Nephron progenitor cell (in vitro differentiated cells): Measurements from ENCODE around the gene EXOSC1.

Experiments used
- DNase-seq: peaks from one replicate; pipeline ENCODE4 v3.0.0; 2021
- H3K27ac Mint-ChIP-seq: 2 replicates; pipeline ENCODE4 v1.8.0; 2021; ENCODE audit warnings: mild to moderate bottlenecking, moderate library complexity, mixed read lengths
- H3K27me3 Mint-ChIP-seq: 2 replicates; pipeline ENCODE4 v1.8.0; 2021; ENCODE audit warnings: mild to moderate bottlenecking, low read depth, mixed read lengths; ENCODE audit not compliant: poor library complexity
- H3K36me3 Mint-ChIP-seq: 2 replicates; pipeline ENCODE4 v1.8.0; 2021; ENCODE audit warnings: low read depth, mixed read lengths
- H3K4me1 Mint-ChIP-seq: 2 replicates; pipeline ENCODE4 v1.8.0; 2021; ENCODE audit warnings: mixed read lengths
- H3K4me3 Mint-ChIP-seq: 2 replicates; pipeline ENCODE4 v1.8.0; 2021; ENCODE audit warnings: mild to moderate bottlenecking, moderate library complexity, mixed read lengths
- H3K9me3 Mint-ChIP-seq: 2 replicates; pipeline ENCODE4 v1.8.0; 2021; ENCODE audit warnings: mild to moderate bottlenecking, moderate library complexity, mixed read lengths
- CTCF ChIP-seq: fragments of 200-600 bp; sonication (generic); IDR thresholded peaks from 2 replicates; pipeline ENCODE4 v1.5.0; 2021; ENCODE audit warnings: antibody characterized with exemption

Gene EXOSC1

GRCh38 chr10:97464226-97464625, 18.4 kb upstream of the EXOSC1 start:
- TF ChIP-seq CTCF: no peak
- Mint-ChIP-seq H3K4me3 (no peak overlapping the region), H3K27ac (peak overlapping the region; percentile 57), H3K4me1 (peaks cover 11% of the 10 kb centered on the region), H3K27me3 (no peaks in the 10 kb centered on the region), H3K36me3 (peaks cover 47% of the 10 kb centered on the region), H3K9me3 (no peaks in the 10 kb centered on the region)
- no peak for DNase-seq

GRCh38 chr10:97463363-97464132, 17.7 kb upstream of the EXOSC1 start:
- peaks cover 11% of the 10 kb centered on the region for H3K4me1 Mint-ChIP-seq
- no peaks in the 10 kb centered on the region for H3K9me3 Mint-ChIP-seq
- TF ChIP-seq CTCF: peak; percentile 83
- no peak overlapping the region for H3K4me3 Mint-ChIP-seq
- peaks cover 50% of the 10 kb centered on the region for H3K36me3 Mint-ChIP-seq
- H3K27me3 Mint-ChIP-seq: no peaks in the 10 kb centered on the region
- H3K27ac Mint-ChIP-seq: peak overlapping the region; percentile 74
- peak; percentile 39 for DNase-seq

- H3K4me3 Mint-ChIP-seq: no peak overlapping the region
- H3K27ac Mint-ChIP-seq: no peak overlapping the region
- DNase-seq: no peak
- H3K27me3 Mint-ChIP-seq: peaks cover 6% of the 10 kb centered on the region
- H3K36me3 Mint-ChIP-seq: peaks cover 57% of the 10 kb centered on the region
- H3K4me1 Mint-ChIP-seq: peaks cover 11% of the 10 kb centered on the region
- TF ChIP-seq CTCF: no peak
- no peaks in the 10 kb centered on the region for H3K9me3 Mint-ChIP-seq
Measured at GRCh38 chr10:97462309-97462708, 16.5 kb upstream of the EXOSC1 start.

GRCh38 chr10:97459933-97460332, 14.1 kb upstream of the EXOSC1 start:
- Mint-ChIP-seq H3K4me3 (no peak overlapping the region), H3K4me1 (peaks cover 11% of the 10 kb centered on the region), H3K36me3 (peaks cover 65% of the 10 kb centered on the region)

GRCh38 chr10:97459111-97459510, 13.3 kb upstream of the EXOSC1 start:
- H3K4me3 Mint-ChIP-seq: no peak overlapping the region
- peaks cover 11% of the 10 kb centered on the region for H3K4me1 Mint-ChIP-seq
- peak overlapping the region; percentile 93 for H3K27ac Mint-ChIP-seq
- no peak for DNase-seq
- peaks cover 65% of the 10 kb centered on the region for H3K36me3 Mint-ChIP-seq
- H3K27me3 Mint-ChIP-seq: peaks cover 6% of the 10 kb centered on the region
- H3K9me3 Mint-ChIP-seq: no peaks in the 10 kb centered on the region
- no peak for TF ChIP-seq CTCF

More at GRCh38 chr10:97459933-97460332, 14.1 kb upstream of the EXOSC1 start:
- H3K27me3 Mint-ChIP-seq: peaks cover 6% of the 10 kb centered on the region
- TF ChIP-seq CTCF: no peak
- H3K9me3 Mint-ChIP-seq: no peaks in the 10 kb centered on the region
- DNase-seq: no peak
- H3K27ac Mint-ChIP-seq: peak overlapping the region; percentile 93

GRCh38 chr10:97456686-97457065, 10.9 kb upstream of the EXOSC1 start:
- H3K9me3 Mint-ChIP-seq: no peaks in the 10 kb centered on the region
- H3K4me1 Mint-ChIP-seq: peaks cover 11% of the 10 kb centered on the region
- H3K27ac Mint-ChIP-seq: peak overlapping the region; percentile 57
- H3K4me3 Mint-ChIP-seq: no peak overlapping the region
- H3K27me3 Mint-ChIP-seq: peaks cover 6% of the 10 kb centered on the region
- peaks cover 71% of the 10 kb centered on the region for H3K36me3 Mint-ChIP-seq
- no peak for DNase-seq
- TF ChIP-seq CTCF: no peak
